Parathyroid adenoma (tissue), 2 donors: Measurements from ENCODE around the gene MMP11.
A peak's percentile ranks its signal among the peaks of the same experiment; 100 is the strongest.

ENCODE experiments used
- H2AFZ ChIP-seq: fragments of 300-600 bp; sonication (generic); one replicate; pipeline ENCODE4 v1.7.0; 2017; ENCODE audit warnings: antibody characterized with exemption, mild to moderate bottlenecking
- H3K27ac ChIP-seq: fragments of 300-600 bp; sonication (generic); one replicate; pipeline ENCODE4 v1.7.0; 2017
- H3K27me3 ChIP-seq: fragments of 300-600 bp; sonication (generic); one replicate; pipeline ENCODE4 v1.7.0; 2017; ENCODE audit warnings: low read length; ENCODE audit not compliant: control insufficient read depth, insufficient read depth
- H3K36me3 ChIP-seq: fragments of 300-600 bp; sonication (generic); one replicate; pipeline ENCODE4 v1.7.0; 2017; ENCODE audit warnings: low read length; ENCODE audit not compliant: control insufficient read depth, insufficient read depth
- H3K4me1 ChIP-seq: fragments of 300-600 bp; sonication (generic); one replicate; pipeline ENCODE4 v1.7.0; 2017; ENCODE audit warnings: control low read depth
- H3K4me2 ChIP-seq: fragments of 300-600 bp; sonication (generic); one replicate; pipeline ENCODE4 v1.7.0; 2017; ENCODE audit warnings: low read length
- H3K4me3 ChIP-seq: fragments of 300-600 bp; sonication (generic); one replicate; pipeline ENCODE4 v1.7.0; 2017; ENCODE audit warnings: low read depth, low read length
- H3K79me2 ChIP-seq: fragments of 300-600 bp; sonication (generic); one replicate; pipeline ENCODE4 v1.7.0; 2017; ENCODE audit warnings: control low read depth
- H3K9ac ChIP-seq: fragments of 300-600 bp; sonication (generic); one replicate; pipeline ENCODE4 v1.7.0; 2017; ENCODE audit warnings: mild to moderate bottlenecking
- H3K9me3 ChIP-seq: fragments of 300-600 bp; sonication (generic); one replicate; pipeline ENCODE4 v1.7.0; 2017; ENCODE audit warnings: low read length; ENCODE audit not compliant: control insufficient read depth
- TF ChIP-seq, protein P1 (sequence below): fragments of 300-600 bp; sonication (generic); IDR thresholded peaks from one replicate; pipeline ENCODE4 v1.7.0; 2017; ENCODE audit warnings: antibody characterized with exemption, mild to moderate bottlenecking
- donor health status: primary hyperparathyroidism.

Gene MMP11

DNA sequence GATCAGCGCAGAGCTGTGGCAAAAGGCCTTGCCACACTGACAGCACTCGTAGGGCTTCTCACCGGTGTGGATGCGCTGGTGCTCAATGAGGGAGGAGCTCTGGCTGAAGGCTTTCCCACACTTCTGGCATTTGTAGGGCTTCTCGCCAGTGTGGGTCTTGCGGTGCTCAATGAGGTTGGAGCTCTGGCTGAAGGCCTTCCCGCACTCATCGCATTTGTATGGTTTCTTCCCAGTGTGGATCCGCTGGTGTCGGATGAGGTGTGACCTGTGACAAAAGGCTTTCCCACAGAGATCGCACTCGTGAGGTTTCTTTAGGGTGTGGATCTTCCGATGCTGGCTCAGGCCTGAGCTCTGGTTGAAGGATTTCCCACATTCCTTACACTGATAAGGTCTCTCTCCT lies 28.6 kb upstream of the MMP11 start:
- no peaks in the 10 kb centered on the region for H3K27me3 ChIP-seq
- H2AFZ ChIP-seq: no peak overlapping the region
- H3K9ac ChIP-seq: no peak overlapping the region
- TF ChIP-seq, protein P1, sequence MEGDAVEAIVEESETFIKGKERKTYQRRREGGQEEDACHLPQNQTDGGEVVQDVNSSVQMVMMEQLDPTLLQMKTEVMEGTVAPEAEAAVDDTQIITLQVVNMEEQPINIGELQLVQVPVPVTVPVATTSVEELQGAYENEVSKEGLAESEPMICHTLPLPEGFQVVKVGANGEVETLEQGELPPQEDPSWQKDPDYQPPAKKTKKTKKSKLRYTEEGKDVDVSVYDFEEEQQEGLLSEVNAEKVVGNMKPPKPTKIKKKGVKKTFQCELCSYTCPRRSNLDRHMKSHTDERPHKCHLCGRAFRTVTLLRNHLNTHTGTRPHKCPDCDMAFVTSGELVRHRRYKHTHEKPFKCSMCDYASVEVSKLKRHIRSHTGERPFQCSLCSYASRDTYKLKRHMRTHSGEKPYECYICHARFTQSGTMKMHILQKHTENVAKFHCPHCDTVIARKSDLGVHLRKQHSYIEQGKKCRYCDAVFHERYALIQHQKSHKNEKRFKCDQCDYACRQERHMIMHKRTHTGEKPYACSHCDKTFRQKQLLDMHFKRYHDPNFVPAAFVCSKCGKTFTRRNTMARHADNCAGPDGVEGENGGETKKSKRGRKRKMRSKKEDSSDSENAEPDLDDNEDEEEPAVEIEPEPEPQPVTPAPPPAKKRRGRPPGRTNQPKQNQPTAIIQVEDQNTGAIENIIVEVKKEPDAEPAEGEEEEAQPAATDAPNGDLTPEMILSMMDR: no peak
- no peak overlapping the region for H3K4me2 ChIP-seq
- H3K36me3 ChIP-seq: no peaks in the 10 kb centered on the region
- no peak overlapping the region for H3K4me3 ChIP-seq
- H3K79me2 ChIP-seq: no peaks in the 10 kb centered on the region
- H3K27ac ChIP-seq: no peak overlapping the region
- H3K9me3 ChIP-seq: no peaks in the 10 kb centered on the region
- peaks cover 9% of the 10 kb centered on the region for H3K4me1 ChIP-seq

DNA sequence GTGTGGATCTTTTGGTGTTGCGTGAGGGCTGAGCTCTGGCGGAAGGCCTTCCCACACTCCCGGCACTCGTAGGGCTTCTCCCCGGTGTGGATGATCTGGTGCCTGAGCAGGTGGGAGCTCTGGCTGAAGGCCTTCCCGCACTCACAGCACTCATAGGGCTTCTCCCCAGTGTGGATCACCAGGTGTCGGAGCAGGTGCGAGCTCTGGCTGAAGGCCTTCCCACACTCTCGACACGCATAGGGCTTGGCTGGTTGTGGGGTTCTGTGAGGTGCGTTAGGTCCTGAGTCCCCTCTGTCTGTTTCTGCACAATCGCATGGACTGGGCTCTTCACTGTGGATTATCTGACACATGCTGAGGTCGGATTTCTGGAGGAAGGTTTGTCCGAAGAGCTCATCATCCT lies 28.2 kb upstream of the MMP11 start:
- Histone ChIP-seq H3K36me3 (no peaks in the 10 kb centered on the region), H3K27me3 (no peaks in the 10 kb centered on the region), H3K4me1 (peaks cover 9% of the 10 kb centered on the region), H3K27ac (no peak overlapping the region), H3K4me3 (no peak overlapping the region), H3K4me2 (no peak overlapping the region), H3K9ac (no peak overlapping the region), H3K9me3 (no peaks in the 10 kb centered on the region), H3K79me2 (no peaks in the 10 kb centered on the region), H2AFZ (no peak overlapping the region)
- TF ChIP-seq, protein P1: no peak

DNA sequence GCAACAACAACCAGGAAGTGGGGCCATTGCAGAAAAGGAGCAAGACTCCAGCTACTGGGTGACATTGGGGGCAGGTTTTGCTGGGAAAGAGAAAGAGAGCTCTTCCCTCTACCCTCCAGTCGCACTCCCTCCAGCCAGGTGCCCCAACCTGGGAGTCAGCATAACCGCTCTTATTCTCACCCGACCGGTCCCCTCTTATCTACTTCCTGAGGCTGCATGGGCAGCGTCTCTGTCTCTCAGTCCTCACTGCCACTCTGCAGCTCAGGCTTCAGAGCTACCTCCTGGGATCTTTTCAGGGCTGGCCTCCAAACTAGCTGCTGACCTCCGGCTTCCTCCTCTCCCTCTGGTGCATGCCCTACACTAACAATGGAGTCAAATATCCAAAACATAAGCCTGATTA lies 26.9 kb upstream of the MMP11 start:
- no peaks in the 10 kb centered on the region for H3K27me3 ChIP-seq

DNA sequence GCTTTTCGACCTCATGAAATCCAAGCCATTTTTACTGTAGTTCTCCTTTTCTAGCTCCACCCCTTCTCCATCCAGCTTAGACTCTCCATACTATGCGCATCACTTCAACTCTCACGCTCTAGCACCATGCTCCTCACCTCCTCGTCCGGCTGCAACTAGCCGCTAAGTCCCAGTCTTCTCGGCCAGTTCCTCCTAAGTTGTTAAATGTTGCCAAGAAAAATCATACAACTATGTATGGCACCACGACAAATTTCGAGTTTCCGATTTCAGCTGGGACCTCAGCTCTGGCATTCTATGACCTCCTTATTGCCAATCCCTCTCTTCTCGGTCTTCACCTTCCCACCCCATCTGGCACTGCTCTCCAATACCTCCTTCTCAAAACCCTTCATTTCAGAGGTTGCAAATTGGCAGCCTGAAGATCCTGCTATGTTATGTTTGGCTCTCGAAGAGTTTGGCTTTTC lies 22.8 kb upstream of the MMP11 start:
- no peaks in the 10 kb centered on the region for H3K9me3 ChIP-seq
- H3K4me3 ChIP-seq: peak overlapping the region; percentile 79
- H2AFZ ChIP-seq: peak overlapping the region; percentile 69
- peaks cover 5% of the 10 kb centered on the region for H3K4me1 ChIP-seq
- H3K9ac ChIP-seq: no peak overlapping the region
- H3K27me3 ChIP-seq: no peaks in the 10 kb centered on the region
- no peaks in the 10 kb centered on the region for H3K36me3 ChIP-seq
- no peaks in the 10 kb centered on the region for H3K79me2 ChIP-seq
- H3K27ac ChIP-seq: peak overlapping the region; percentile 63
- TF ChIP-seq, protein P1: no peak
- peak overlapping the region; percentile 98 for H3K4me2 ChIP-seq

More for the DNA sequence above, 26.9 kb upstream of the MMP11 start:
- H3K4me1 ChIP-seq: peaks cover 11% of the 10 kb centered on the region
- TF ChIP-seq, protein P1: no peak
- H3K4me3 ChIP-seq: no peak overlapping the region
- H3K27ac ChIP-seq: peak overlapping the region; percentile 58
- H3K36me3 ChIP-seq: no peaks in the 10 kb centered on the region
- H2AFZ ChIP-seq: peak overlapping the region; percentile 5
- H3K4me2 ChIP-seq: peak overlapping the region; percentile 2
- H3K9ac ChIP-seq: no peak overlapping the region
- no peaks in the 10 kb centered on the region for H3K9me3 ChIP-seq
- no peaks in the 10 kb centered on the region for H3K79me2 ChIP-seq

DNA sequence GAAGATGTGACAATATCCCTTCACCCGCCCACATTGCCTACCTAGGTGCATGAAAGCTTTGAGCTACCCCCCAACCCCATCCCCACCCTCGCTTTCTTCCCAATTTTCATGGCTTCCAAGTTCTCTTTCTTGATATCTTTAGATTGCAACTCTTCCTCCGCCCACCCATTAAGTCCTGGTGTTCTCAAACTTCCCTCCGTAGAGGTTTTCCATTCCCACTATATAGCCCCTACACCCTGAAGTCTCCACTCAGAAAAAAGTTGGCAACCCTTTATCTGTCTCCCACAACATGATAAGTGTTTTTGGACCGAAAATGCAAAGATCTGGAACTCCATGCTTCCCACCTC lies 22.3 kb upstream of the MMP11 start:
- H3K4me1 ChIP-seq: peaks cover 2% of the 10 kb centered on the region
- TF ChIP-seq, protein P1: no peak
- H3K4me2 ChIP-seq: peak overlapping the region; percentile 98
- peak overlapping the region; percentile 69 for H2AFZ ChIP-seq
- peak overlapping the region; percentile 63 for H3K27ac ChIP-seq
- no peak overlapping the region for H3K9ac ChIP-seq
- no peaks in the 10 kb centered on the region for H3K27me3 ChIP-seq
- H3K4me3 ChIP-seq: peak overlapping the region; percentile 79
- no peaks in the 10 kb centered on the region for H3K9me3 ChIP-seq
- no peaks in the 10 kb centered on the region for H3K36me3 ChIP-seq
- H3K79me2 ChIP-seq: no peaks in the 10 kb centered on the region
